ENCODE data around the gene CTRL. TPM values are rescaled to one million over a fixed set of nuclear protein-coding genes. Genes with fewer than 3 reads are reported as not detected.

CTRL gene
- total and polyA plus RNA-seq, 12 donors: 0.09 to 4.6 (median 1.2) TPM; not detected in 1

GRCh38 chr16:67967183-67967957 is 35.7 kb upstream of the CTRL start:
- Histone ChIP-seq H3K27me3 (no peaks in the 10 kb centered on the region), H3K9me3 (replicated peaks in 1 of 3) (no peaks in the 10 kb centered on the region), H3K27ac (peak overlapping the region; percentile 41 to 100 (median 87)), H3K36me3 (replicated peaks in 1 of 2) (peaks cover 0 to 11% of the 10 kb centered on the region in 2 donors), H3K4me3 (peak overlapping the region; percentile 47 to 99 (median 78)), H3K4me1 (replicated peaks in 1 of 2) (peaks cover 22 to 40% of the 10 kb centered on the region in 2 donors)
- TF ChIP-seq CTCF (IDR thresholded peaks at IDR 0.05) (no peak), POLR2A (IDR thresholded peaks at IDR 0.05) (no peak)
- intact Hi-C loops (cut with DNase I): no loop called here
- DNase-seq: no peak
- 10 to 14% (median 11%) methylated on average over 17 to 18 of the region's 18 CpGs for WGBS, 4 donors

GRCh38 chr16:67966549-67967182 is 35.0 kb upstream of the CTRL start:
- Histone ChIP-seq H3K36me3 (replicated peaks in 1 of 2) (peaks cover 0 to 18% of the 10 kb centered on the region in 2 donors), H3K4me1 (replicated peaks in 1 of 2) (peaks cover 22 to 40% of the 10 kb centered on the region in 2 donors), H3K9me3 (replicated peaks in 1 of 3) (no peaks in the 10 kb centered on the region), H3K4me3 (peak overlapping the region in 2 of 4 donors; percentile 47 to 99), H3K27ac (peak overlapping the region in 4 of 5 donors; percentile 3 to 100 (median 88)), H3K27me3 (no peaks in the 10 kb centered on the region)
- WGBS, 4 donors: 29 to 50% (median 33%) methylated on average over 2 to 3 of the region's 3 CpGs
- TF ChIP-seq CTCF (IDR thresholded peaks at IDR 0.05): no peak
- no peak for TF ChIP-seq POLR2A (IDR thresholded peaks at IDR 0.05)
- intact Hi-C loops (cut with DNase I): no loop called here
- DNase-seq: peak in 2 of 7 donors; percentile 33 to 53

DNA sequence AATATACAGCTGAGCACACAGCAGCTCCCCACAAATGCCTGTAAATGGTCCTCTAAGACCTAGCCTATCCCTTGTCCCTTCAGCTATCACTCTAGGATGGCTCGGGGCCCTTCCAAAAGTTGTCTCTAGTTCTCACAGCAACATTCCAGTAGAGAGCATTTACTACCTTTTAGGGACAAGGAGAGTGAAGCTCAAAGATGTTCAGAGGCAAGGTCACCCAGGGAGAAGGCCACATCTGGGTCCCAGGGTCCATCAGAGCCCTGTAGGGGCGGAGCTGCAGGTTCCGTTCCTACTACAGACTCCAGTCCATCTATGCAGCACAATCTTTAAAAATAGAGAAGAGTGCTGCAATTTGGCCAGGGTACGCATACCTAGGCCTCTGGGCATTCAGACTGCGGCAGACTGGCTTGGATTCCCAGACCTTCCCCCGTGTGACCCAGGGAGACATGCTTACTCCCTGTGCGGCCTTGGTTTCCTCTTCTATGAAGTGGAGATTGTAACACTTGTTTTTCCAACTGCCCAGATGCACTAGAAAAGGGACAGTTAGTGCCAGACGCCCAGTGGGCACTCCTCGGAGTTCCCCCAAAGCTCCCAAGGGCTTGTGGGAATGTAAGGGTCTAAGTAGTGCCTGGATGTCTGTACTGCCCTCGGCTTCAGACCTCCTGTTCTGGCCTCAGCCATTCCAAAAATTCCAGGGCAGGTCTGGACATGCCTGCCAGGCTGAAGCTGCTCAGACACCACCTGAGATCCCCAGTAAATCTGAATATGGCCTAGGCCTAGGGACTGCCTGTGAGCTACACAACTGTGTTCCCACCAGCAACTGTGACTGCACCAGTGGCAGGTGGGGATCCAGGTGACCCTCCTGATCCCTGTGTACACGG is 34.2 kb upstream of the CTRL start:
- no peak for DNase-seq
- H3K27ac ChIP-seq: peak overlapping the region in 3 of 5 donors; percentile 87 to 100 (median 88)
- peak overlapping the region in 1 of 4 donors; percentile 99 for H3K4me3 ChIP-seq
- 34 to 51% (median 43%) methylated on average over 10 to 11 of the region's 11 CpGs for WGBS, 4 donors
- H3K4me1 ChIP-seq (replicated peaks in 1 of 2): peaks cover 22 to 43% of the 10 kb centered on the region in 2 donors
- TF ChIP-seq POLR2A (IDR thresholded peaks at IDR 0.05) (no peak), CTCF (IDR thresholded peaks at IDR 0.05) (no peak)
- H3K36me3 ChIP-seq (replicated peaks in 1 of 2): peaks cover 0 to 26% of the 10 kb centered on the region in 2 donors
- no peaks in the 10 kb centered on the region for H3K9me3 ChIP-seq (replicated peaks in 1 of 3)
- H3K27me3 ChIP-seq: no peaks in the 10 kb centered on the region
- intact Hi-C loops (cut with DNase I): no loop called here

Data from adrenal gland (tissue), 12 donors.